ENCODE data around the gene SRGAP2B. TPM values are rescaled to one million over a fixed set of nuclear protein-coding genes. Genes with fewer than 3 reads are reported as not detected.
"Not testable (repeated sequence)": the region's sequence is repeated elsewhere in the genome, so short reads cannot be mapped to it uniquely, and the experiment has no call there.

The SRGAP2B gene
- total and polyA plus RNA-seq, 2 of the 4 experiments (the other 2 are of a cell fraction) = 15.9 to 50.7 TPM

GRCh38 chr1:145114560-145115057, 19.5 kb upstream of the SRGAP2B start:
- H4K5ac ChIP-seq (ENCODE audit: low read depth, low read length); H2AK5ac ChIP-seq (ENCODE audit: low read depth, low read length); H3K27me3 ChIP-seq (ENCODE audit: control insufficient read depth, insufficient read depth, low read length); H3K4me3 ChIP-seq (ENCODE audit: insufficient read depth, low read depth, low read length); H3K79me1 ChIP-seq (ENCODE audit: low read depth in 1 of 2, low read length in 2 of 2); H4K91ac ChIP-seq (ENCODE audit: insufficient read depth, low read depth, low read length); intact Hi-C loops (cut with micrococcal nuclease); H3K14ac ChIP-seq (replicated peaks; ENCODE audit: low read depth, low read length); ATAC-seq (ENCODE audit: low read depth); H3K27ac ChIP-seq (ENCODE audit: insufficient read depth, low read length); H2AK9ac ChIP-seq (replicated peaks; ENCODE audit: low read depth, low read length, poor library complexity); H3K56ac ChIP-seq (ENCODE audit: extremely low read depth, insufficient read depth, low read length); H2BK20ac ChIP-seq (ENCODE audit: low read depth, low read length); H4K8ac ChIP-seq (ENCODE audit: low read depth in 2 of 2, low read length in 2 of 2); H3K9me1 ChIP-seq (ENCODE audit: insufficient read depth, low read length); H3K9me3 ChIP-seq (ENCODE audit: control insufficient read depth, insufficient read depth, low read length); H3K9ac ChIP-seq (ENCODE audit: low read depth, low read length); H2BK120ac ChIP-seq (ENCODE audit: low read depth, low read length); BruUV-seq (replicated peaks); H3K4me2 ChIP-seq (ENCODE audit: low read depth, low read length); dilution Hi-C loops (cut with HindIII; ENCODE audit: low sequenced_read_pairs, unreplicated experiment); H4K20me1 ChIP-seq (ENCODE audit: insufficient read depth, low read length); DNase-seq; H2BK5ac ChIP-seq (ENCODE audit: low read depth, low read length, poor library complexity, severe bottlenecking); H2BK15ac ChIP-seq (ENCODE audit: low read depth, low read length); CTCF ChIA-PET; H3K4me1 ChIP-seq (ENCODE audit: control insufficient read depth, insufficient read depth, low read length); POLR2A ChIA-PET (ENCODE audit: unreplicated experiment); H2AFZ ChIP-seq (replicated peaks; ENCODE audit: low read length, poor library complexity); H3K23ac ChIP-seq (ENCODE audit: low read depth, low read length); in situ Hi-C loops (cut with MboI; ENCODE audit: low sequenced_read_pairs); H3K18ac ChIP-seq (ENCODE audit: low read depth, low read length); H3K4ac ChIP-seq (ENCODE audit: low read depth, low read length); H3K36me3 ChIP-seq (ENCODE audit: control insufficient read depth, insufficient read depth, low read length): not testable (repeated sequence)
- no CpG with 5 or more reads among the region's 1 CpG for WGBS, 2 experiments (ENCODE audit: extremely low coverage in 2 of 2, insufficient read length in 1 of 2)

- CTCF ChIA-PET; ATAC-seq (ENCODE audit: low read depth): not testable (repeated sequence)
These were observed 17.6 kb upstream of the SRGAP2B start for GRCh38 chr1:145112703-145113102.

More at GRCh38 chr1:145112703-145113102, 17.6 kb upstream of the SRGAP2B start:
- H2BK120ac ChIP-seq (ENCODE audit: low read depth, low read length); H3K4ac ChIP-seq (ENCODE audit: low read depth, low read length); H2AK9ac ChIP-seq (replicated peaks; ENCODE audit: low read depth, low read length, poor library complexity); H4K91ac ChIP-seq (ENCODE audit: insufficient read depth, low read depth, low read length); DNase-seq; dilution Hi-C loops (cut with HindIII; ENCODE audit: low sequenced_read_pairs, unreplicated experiment); H3K4me2 ChIP-seq (ENCODE audit: low read depth, low read length); BruUV-seq (replicated peaks); H4K20me1 ChIP-seq (ENCODE audit: insufficient read depth, low read length); H2BK20ac ChIP-seq (ENCODE audit: low read depth, low read length); H3K27me3 ChIP-seq (ENCODE audit: control insufficient read depth, insufficient read depth, low read length); H4K8ac ChIP-seq (ENCODE audit: low read depth in 2 of 2, low read length in 2 of 2); H3K9me3 ChIP-seq (ENCODE audit: control insufficient read depth, insufficient read depth, low read length); H3K56ac ChIP-seq (ENCODE audit: extremely low read depth, insufficient read depth, low read length); H3K27ac ChIP-seq (ENCODE audit: insufficient read depth, low read length); H3K18ac ChIP-seq (ENCODE audit: low read depth, low read length); H2AK5ac ChIP-seq (ENCODE audit: low read depth, low read length); intact Hi-C loops (cut with micrococcal nuclease); H4K5ac ChIP-seq (ENCODE audit: low read depth, low read length); H3K14ac ChIP-seq (replicated peaks; ENCODE audit: low read depth, low read length); POLR2A ChIA-PET (ENCODE audit: unreplicated experiment); in situ Hi-C loops (cut with MboI; ENCODE audit: low sequenced_read_pairs); H2AFZ ChIP-seq (replicated peaks; ENCODE audit: low read length, poor library complexity); H3K9me1 ChIP-seq (ENCODE audit: insufficient read depth, low read length); H3K36me3 ChIP-seq (ENCODE audit: control insufficient read depth, insufficient read depth, low read length); H2BK15ac ChIP-seq (ENCODE audit: low read depth, low read length); H3K23ac ChIP-seq (ENCODE audit: low read depth, low read length); H3K4me1 ChIP-seq (ENCODE audit: control insufficient read depth, insufficient read depth, low read length); H3K9ac ChIP-seq (ENCODE audit: low read depth, low read length); H2BK5ac ChIP-seq (ENCODE audit: low read depth, low read length, poor library complexity, severe bottlenecking); H3K4me3 ChIP-seq (ENCODE audit: insufficient read depth, low read depth, low read length); H3K79me1 ChIP-seq (ENCODE audit: low read depth in 1 of 2, low read length in 2 of 2): not testable (repeated sequence)
- WGBS, 2 experiments (ENCODE audit: extremely low coverage in 2 of 2, insufficient read length in 1 of 2) = no CpG with 5 or more reads among the region's 3 CpGs
